GM18868 (cell line): Measurements from ENCODE around the gene FCN1.
"Not testable (repeated sequence)": the region's sequence is repeated elsewhere in the genome, so short reads cannot be mapped to it uniquely, and the experiment has no call there.

Source experiments
- ATAC-seq: cut with Tn5 transposase; IDR thresholded peaks from one replicate; pipeline ENCODE4 v1.9.1; 2021; ENCODE audit warnings: mild to moderate bottlenecking, moderate library complexity; ENCODE audit not compliant: unreplicated experiment

Gene FCN1

GRCh38 chr9:134860510-134860909 is 57.2 kb downstream of the FCN1 start:
- ATAC-seq: no peak

- ATAC-seq: peak; percentile 84
Measured at GRCh38 chr9:134858051-134858841, 59.5 kb downstream of the FCN1 start.

GRCh38 chr9:134857451-134857850 is 60.3 kb downstream of the FCN1 start:
- ATAC-seq: not testable (repeated sequence)

GRCh38 chr9:134855900-134856377 is 61.8 kb downstream of the FCN1 start:
- ATAC-seq: no peak
